GM12878 (cell line): ENCODE data around the gene ARSA. TPM values are rescaled to one million over a fixed set of nuclear protein-coding genes. Genes with fewer than 3 reads are reported as not detected.

Experiments
- ATAC-seq: fragments of 200-7000 bp; cut with Tn5 transposase; 3 replicates; pipeline ENCODE4 v1.9.1; 2020; ENCODE audit warnings: mild to moderate bottlenecking, moderate library complexity
- BruUV-seq: library from RNA; stranded (reverse); fragments of 400-500 nt; replicated peaks from 2 replicates; lab custom pipeline; 2021; lab: Mats Ljungman, UMichigan
- CTCF ChIA-PET: fragments of 300-600 bp; sonication (Branson Sonifier 250); formaldehyde crosslinking; extraction: SDS; loops from one replicate; lab custom pipeline; 2021; ENCODE audit warnings: inconsistent platforms; lab: Yijun Ruan, JAX
- POLR2A ChIA-PET: fragments of 350-600 bp; formaldehyde crosslinking; extraction: SDS; loops from one replicate; lab custom pipeline; 2021; ENCODE audit warnings: inconsistent platforms; lab: Charles Lee
- RAD21 ChIA-PET: fragments of 300-600 bp; sonication (Branson Sonifier 250); formaldehyde crosslinking; loops from one replicate; lab custom pipeline; 2023; ENCODE audit warnings: antibody characterized with exemption; ENCODE audit not compliant: unreplicated experiment; lab: Charles Lee
- SMC1A ChIA-PET: fragments of 300-600 bp; sonication (Branson Sonifier 250); formaldehyde crosslinking; loops from one replicate; lab custom pipeline; 2023; ENCODE audit not compliant: unreplicated experiment, uncharacterized antibody; lab: Charles Lee
- DNase-seq: peaks from one replicate; pipeline ENCODE4 v3.0.0-alpha.2; 2011; ENCODE audit warnings: low read depth, low spot score
- FAIRE-seq: peaks from 3 replicates; lab custom pipeline; 2011; peaks lifted over from hg19 to GRCh38; lab: Jason Lieb, UNC
- H2AFZ ChIP-seq: 2 replicates; pipeline ENCODE4 v1.6.0; 2011; ENCODE audit warnings: low read depth, low read length, control low read depth; ENCODE audit not compliant: control insufficient read depth
- H3K27ac ChIP-seq: 2 replicates; pipeline ENCODE4 v1.5.1; 2011; ENCODE audit warnings: control low read depth; ENCODE audit not compliant: control insufficient read depth, insufficient read depth
- H3K27me3 ChIP-seq, 2 experiments: replicated peaks in 1 of 2; 2 replicates each; pipeline versions ENCODE4 v1.6.0 to v1.6.1; 2011; ENCODE audit warnings: low read length in 1 of 2; ENCODE audit not compliant: control insufficient read depth in 2 of 2, insufficient read depth in 2 of 2
- H3K36me3 ChIP-seq, 2 experiments: 2 replicates each; pipeline ENCODE4 v1.5.1; 2011; ENCODE audit warnings: low read length in 1 of 2; ENCODE audit not compliant: control insufficient read depth in 2 of 2, insufficient read depth in 2 of 2
- H3K4me1 ChIP-seq: 2 replicates; pipeline ENCODE4 v1.6.1; 2011; ENCODE audit warnings: mild to moderate bottlenecking, low read length, moderate library complexity, mixed read lengths; ENCODE audit not compliant: control insufficient read depth, insufficient read depth
- H3K4me2 ChIP-seq: 2 replicates; pipeline ENCODE4 v1.6.0; 2011; ENCODE audit warnings: control low read depth; ENCODE audit not compliant: control insufficient read depth, insufficient read depth
- H3K4me3 ChIP-seq: fragments of 200-600 bp; sonication (generic); 2 replicates; pipeline ENCODE4 v1.5.1; 2016
- H3K79me2 ChIP-seq: 2 replicates; pipeline ENCODE4 v1.6.0; 2011; ENCODE audit warnings: low read length; ENCODE audit not compliant: control insufficient read depth, insufficient read depth
- H3K9ac ChIP-seq: 2 replicates; pipeline ENCODE4 v1.8.0; 2011; ENCODE audit warnings: low read length, control low read depth, mixed read lengths; ENCODE audit not compliant: control insufficient read depth, insufficient read depth
- H3K9me3 ChIP-seq: replicated peaks from 3 replicates; pipeline ENCODE4 v1.5.1; 2011; ENCODE audit warnings: mild to moderate bottlenecking, low read length; ENCODE audit not compliant: control insufficient read depth, insufficient read depth
- H4K20me1 ChIP-seq: 2 replicates; pipeline ENCODE4 v1.6.0; 2011; ENCODE audit not compliant: control insufficient read depth, insufficient read depth
- CHD1 ChIP-seq: IDR thresholded peaks from 2 replicates; pipeline ENCODE4 v1.6.1; 2012; ENCODE audit warnings: low read depth, low read length, improper control_type of control experiment
- E4F1 ChIP-seq: fragments of 450-650 bp; IDR thresholded peaks from 2 replicates; pipeline ENCODE4 v1.6.1; 2018; ENCODE audit warnings: borderline replicate concordance, mild to moderate bottlenecking; ENCODE audit not compliant: partially characterized antibody
- FOXM1 ChIP-seq: IDR thresholded peaks from 2 replicates; pipeline ENCODE4 v1.6.1; 2012; ENCODE audit warnings: low read depth, mild to moderate bottlenecking, inconsistent platforms, low read length, moderate library complexity
- GABPA ChIP-seq: IDR thresholded peaks from 2 replicates; pipeline ENCODE4 v1.6.1; 2014; ENCODE audit warnings: antibody characterized with exemption, low read depth, mild to moderate bottlenecking, inconsistent platforms
- HDAC2 ChIP-seq: fragments of 200-600 bp; sonication (generic); IDR thresholded peaks from 2 replicates; pipeline ENCODE4 v1.6.1; 2017
- JUND ChIP-seq: IDR thresholded peaks from 2 replicates; pipeline ENCODE4 v1.6.1; 2012; ENCODE audit warnings: low read depth, mild to moderate bottlenecking, low read length, improper control_type of control experiment, moderate library complexity
- MAX ChIP-seq: IDR thresholded peaks from 2 replicates; pipeline ENCODE4 v1.6.1; 2012; ENCODE audit warnings: low read depth, low read length, improper control_type of control experiment
- MEF2B ChIP-seq: fragments of 450-650 bp; IDR thresholded peaks from 2 replicates; pipeline ENCODE4 v1.6.1; 2018; ENCODE audit warnings: mild to moderate bottlenecking, moderate library complexity; ENCODE audit not compliant: partially characterized antibody, poor library complexity, severe bottlenecking
- MYB ChIP-seq: fragments of 150-350 bp; IDR thresholded peaks from 2 replicates; pipeline ENCODE4 v1.6.1; 2014; ENCODE audit warnings: mild to moderate bottlenecking, low read depth, low read length, borderline replicate concordance
- NFXL1 ChIP-seq: fragments of 450-650 bp; IDR thresholded peaks from 2 replicates; pipeline ENCODE4 v1.6.1; 2017; ENCODE audit warnings: antibody characterized with exemption, mild to moderate bottlenecking, borderline replicate concordance
- NRF1 ChIP-seq: conservative IDR thresholded peaks from 2 replicates; pipeline ENCODE4 v1.6.1; 2011; ENCODE audit warnings: mild to moderate bottlenecking, low read depth, low read length, improper control_type of control experiment
- SIN3A ChIP-seq: IDR thresholded peaks from 2 replicates; pipeline ENCODE4 v1.6.1; 2012; ENCODE audit warnings: low read depth, low read length, improper control_type of control experiment
- SREBF2 ChIP-seq: IDR thresholded peaks from 2 replicates; pipeline ENCODE4 v1.6.1; 2012; ENCODE audit warnings: mild to moderate bottlenecking, low read length
- SRF ChIP-seq, 2 experiments: IDR thresholded peaks; 2 replicates each; pipeline ENCODE4 v1.6.1; 2011; ENCODE audit warnings: low read depth in 2 of 2, low read length in 2 of 2, mild to moderate bottlenecking in 1 of 2, moderate library complexity in 1 of 2
- WGBS: methylation state at CpG from one replicate; pipeline ENCODE4 v1.1.6; 2016; ENCODE audit warnings: low lambda C conversion rate; ENCODE audit not compliant: insufficient replicate concordance, insufficient coverage; ENCODE audit errors: missing lambda C conversion rate; 5-methylcytosine and 5-hydroxymethylcytosine counted together
- in situ Hi-C: fragments of 300-500 bp; cut with MboI; formaldehyde crosslinking; loops from 9 replicates; pipeline ENCODE4 v1.14.3; 2018; ENCODE audit warnings: mixed read lengths
- intact Hi-C: fragments of 100-400 bp; cut with micrococcal nuclease; formaldehyde crosslinking; loops from one replicate; pipeline ENCODE4 v1.14.2; 2022; ENCODE audit not compliant: unreplicated experiment
- polyA plus RNA-seq, 11 experiments: library from polyadenylated mRNA; depleted of rRNA in 4 of 11; unstranded in 6 of 11; stranded (reverse) in 5 of 11; fragments of >200 nt; fragmentation: Nextera tagmentation in 4 of 11; fragmentation: Illumina TruSeq in 1 of 11; extraction: Ambion mirVana in 4 of 11; extraction: Trizol in 1 of 11; gene quantifications; 1 replicate in 1 of 11; 2 replicates in 10 of 11; pipeline versions ENCODE4 v1.2.1 to v1.2.3, GENCODE V29; 2011 to 2016; ENCODE audit warnings: inconsistent platforms in 2 of 11, missing spikeins in 2 of 11, low read depth in 1 of 11
- total RNA-seq, 4 experiments: library from RNA; depleted of rRNA in 3 of 4; stranded (reverse); fragments of >200 nt in 3 of 4; fragmentation: Illumina TruSeq in 1 of 4; extraction: Trizol in 1 of 4; gene quantifications; 2 replicates each; pipeline versions ENCODE4 v1.2.1 to v1.2.3, GENCODE V29; 2013 to 2021
- TF ChIP-seq, protein P1 (sequence below): fragments of 450-650 bp; IDR thresholded peaks from 2 replicates; pipeline ENCODE4 v1.6.1; 2017; ENCODE audit warnings: mild to moderate bottlenecking, low read depth, inconsistent platforms; ENCODE audit not compliant: poor library complexity, severe bottlenecking

The ARSA gene
- total and polyA plus RNA-seq, 10 of the 15 experiments (the other 5 are each of a cell fraction or from before 2014, with no cell fraction given) = 0.39 to 26.3 (median 9.8) TPM

- no peak for FAIRE-seq
- no TSS peak for BruUV-seq
- CTCF ChIA-PET = no interaction called here
Measured at GRCh38 chr22:50595189-50595588, 32.8 kb downstream of the ARSA start.

More at GRCh38 chr22:50595189-50595588, 32.8 kb downstream of the ARSA start:
- ChIA-PET SMC1A (no interaction called here), POLR2A (no interaction called here), RAD21 (no interaction called here)
- 52% methylated on average over 3 of the region's 3 CpGs for WGBS
- Histone ChIP-seq H3K9ac (no peak overlapping the region), H3K9me3 (no peaks in the 10 kb centered on the region), H3K4me3 (no peak overlapping the region), H2AFZ (no peak overlapping the region), H3K36me3 (no peaks in the 10 kb centered on the region), H3K4me1 (no peaks in the 10 kb centered on the region), H4K20me1 (no peaks in the 10 kb centered on the region), H3K27me3 (peaks cover 0 to 3% of the 10 kb centered on the region in 2 experiments; a peak in 2 of 4 replicates), H3K79me2 (no peaks in the 10 kb centered on the region), H3K4me2 (no peak overlapping the region), H3K27ac (no peak overlapping the region)
- intact Hi-C loops = no loop called here
- ATAC-seq = no peak
- no peak for TF ChIP-seq E4F1
- no peak for TF ChIP-seq FOXM1
- TF ChIP-seq JUND = no peak
- TF ChIP-seq MEF2B = no peak
- no peak for TF ChIP-seq MAX
- no peak for TF ChIP-seq GABPA
- no peak for TF ChIP-seq MYB
- no peak for TF ChIP-seq SRF (IDR thresholded peaks at IDR 0.05; ENCODE audit: low read depth in 2 of 2, low read length in 2 of 2)
- TF ChIP-seq SIN3A = no peak
- no peak for TF ChIP-seq SREBF2
- TF ChIP-seq NFXL1 = no peak
- TF ChIP-seq NRF1 = no peak
- TF ChIP-seq, protein P1, sequence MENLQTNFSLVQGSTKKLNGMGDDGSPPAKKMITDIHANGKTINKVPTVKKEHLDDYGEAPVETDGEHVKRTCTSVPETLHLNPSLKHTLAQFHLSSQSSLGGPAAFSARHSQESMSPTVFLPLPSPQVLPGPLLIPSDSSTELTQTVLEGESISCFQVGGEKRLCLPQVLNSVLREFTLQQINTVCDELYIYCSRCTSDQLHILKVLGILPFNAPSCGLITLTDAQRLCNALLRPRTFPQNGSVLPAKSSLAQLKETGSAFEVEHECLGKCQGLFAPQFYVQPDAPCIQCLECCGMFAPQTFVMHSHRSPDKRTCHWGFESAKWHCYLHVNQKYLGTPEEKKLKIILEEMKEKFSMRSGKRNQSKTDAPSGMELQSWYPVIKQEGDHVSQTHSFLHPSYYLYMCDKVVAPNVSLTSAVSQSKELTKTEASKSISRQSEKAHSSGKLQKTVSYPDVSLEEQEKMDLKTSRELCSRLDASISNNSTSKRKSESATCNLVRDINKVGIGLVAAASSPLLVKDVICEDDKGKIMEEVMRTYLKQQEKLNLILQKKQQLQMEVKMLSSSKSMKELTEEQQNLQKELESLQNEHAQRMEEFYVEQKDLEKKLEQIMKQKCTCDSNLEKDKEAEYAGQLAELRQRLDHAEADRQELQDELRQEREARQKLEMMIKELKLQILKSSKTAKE = no peak
- no peak for TF ChIP-seq CHD1
- no peak for TF ChIP-seq HDAC2
- in situ Hi-C loops = no loop called here
- DNase-seq = no peak
